Measurements from ENCODE around the gene FOXM1. TPM values are rescaled to one million over a fixed set of nuclear protein-coding genes. Genes with fewer than 3 reads are reported as not detected.
A peak's percentile ranks its signal among the peaks of the same experiment; 100 is the strongest.

The FOXM1 gene
- total RNA-seq, 6 experiments from 2014 or later = 41.9 to 96.4 (median 89.6) TPM

DNA sequence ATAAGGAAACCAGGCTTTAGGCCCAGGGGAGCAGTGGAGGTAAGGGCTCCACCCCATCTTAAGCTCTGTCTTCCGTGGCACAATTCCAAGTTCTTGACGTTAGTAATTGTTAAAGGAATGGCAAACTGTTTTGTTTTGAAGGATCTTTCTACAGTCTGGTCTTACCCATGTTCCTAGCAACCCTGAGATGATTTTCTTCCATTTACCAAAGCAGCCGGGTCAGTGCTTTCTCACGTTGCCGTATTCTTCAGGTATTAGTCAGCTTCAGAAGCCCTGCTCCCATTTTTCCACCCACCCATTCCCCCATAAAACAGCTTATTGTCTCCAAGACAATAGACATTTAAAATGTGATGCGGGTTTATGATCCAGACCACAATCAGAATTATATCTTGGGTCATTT lies 52.4 kb downstream of the FOXM1 start:
- H3K4me3 Mint-ChIP-seq = no peak overlapping the region
- no peak for DNase-seq
- peaks cover 25% of the 10 kb centered on the region; the same call in 1 of the 2 replicates for H3K36me3 Mint-ChIP-seq (ENCODE audit: low read depth)
- no peaks in the 10 kb centered on the region for H3K4me1 Mint-ChIP-seq (ENCODE audit: low read depth)
- no peak overlapping the region for H3K27ac Mint-ChIP-seq
- peaks cover 1% of the 10 kb centered on the region for H3K27me3 Mint-ChIP-seq (ENCODE audit: insufficient read depth)
- TF ChIP-seq, protein P1, sequence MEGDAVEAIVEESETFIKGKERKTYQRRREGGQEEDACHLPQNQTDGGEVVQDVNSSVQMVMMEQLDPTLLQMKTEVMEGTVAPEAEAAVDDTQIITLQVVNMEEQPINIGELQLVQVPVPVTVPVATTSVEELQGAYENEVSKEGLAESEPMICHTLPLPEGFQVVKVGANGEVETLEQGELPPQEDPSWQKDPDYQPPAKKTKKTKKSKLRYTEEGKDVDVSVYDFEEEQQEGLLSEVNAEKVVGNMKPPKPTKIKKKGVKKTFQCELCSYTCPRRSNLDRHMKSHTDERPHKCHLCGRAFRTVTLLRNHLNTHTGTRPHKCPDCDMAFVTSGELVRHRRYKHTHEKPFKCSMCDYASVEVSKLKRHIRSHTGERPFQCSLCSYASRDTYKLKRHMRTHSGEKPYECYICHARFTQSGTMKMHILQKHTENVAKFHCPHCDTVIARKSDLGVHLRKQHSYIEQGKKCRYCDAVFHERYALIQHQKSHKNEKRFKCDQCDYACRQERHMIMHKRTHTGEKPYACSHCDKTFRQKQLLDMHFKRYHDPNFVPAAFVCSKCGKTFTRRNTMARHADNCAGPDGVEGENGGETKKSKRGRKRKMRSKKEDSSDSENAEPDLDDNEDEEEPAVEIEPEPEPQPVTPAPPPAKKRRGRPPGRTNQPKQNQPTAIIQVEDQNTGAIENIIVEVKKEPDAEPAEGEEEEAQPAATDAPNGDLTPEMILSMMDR (IDR thresholded peaks at IDR 0.05) = no peak
- H3K9me3 Mint-ChIP-seq = no peaks in the 10 kb centered on the region

DNA sequence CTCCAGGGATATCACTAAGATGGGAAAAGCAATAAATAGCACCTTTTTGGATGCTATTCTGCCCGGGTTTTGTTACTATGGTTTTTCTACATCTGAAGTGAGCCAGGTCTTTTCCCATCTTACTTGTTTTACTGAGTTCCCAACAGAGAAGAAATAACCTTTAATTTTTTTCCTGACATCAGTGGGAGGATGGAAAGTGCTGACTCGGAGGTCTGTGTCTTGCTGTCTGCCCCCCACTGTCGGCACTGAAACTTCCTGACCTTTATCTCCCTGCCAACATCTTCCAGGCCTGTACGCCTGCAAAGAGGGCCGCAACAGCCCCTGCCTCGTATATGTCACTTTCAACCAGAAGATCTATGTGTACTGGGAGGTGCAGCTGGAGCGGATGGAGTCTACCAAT lies 53.5 kb downstream of the FOXM1 start:
- no peak for DNase-seq
- no peak overlapping the region for H3K4me3 Mint-ChIP-seq
- H3K9me3 Mint-ChIP-seq = no peaks in the 10 kb centered on the region
- H3K36me3 Mint-ChIP-seq (ENCODE audit: low read depth) = peaks cover 25% of the 10 kb centered on the region; the same call in 1 of the 2 replicates
- H3K4me1 Mint-ChIP-seq (ENCODE audit: low read depth) = no peaks in the 10 kb centered on the region
- H3K27me3 Mint-ChIP-seq (ENCODE audit: insufficient read depth) = peaks cover 1% of the 10 kb centered on the region
- TF ChIP-seq, protein P1 (IDR thresholded peaks at IDR 0.05) = no peak
- H3K27ac Mint-ChIP-seq = no peak overlapping the region

DNA sequence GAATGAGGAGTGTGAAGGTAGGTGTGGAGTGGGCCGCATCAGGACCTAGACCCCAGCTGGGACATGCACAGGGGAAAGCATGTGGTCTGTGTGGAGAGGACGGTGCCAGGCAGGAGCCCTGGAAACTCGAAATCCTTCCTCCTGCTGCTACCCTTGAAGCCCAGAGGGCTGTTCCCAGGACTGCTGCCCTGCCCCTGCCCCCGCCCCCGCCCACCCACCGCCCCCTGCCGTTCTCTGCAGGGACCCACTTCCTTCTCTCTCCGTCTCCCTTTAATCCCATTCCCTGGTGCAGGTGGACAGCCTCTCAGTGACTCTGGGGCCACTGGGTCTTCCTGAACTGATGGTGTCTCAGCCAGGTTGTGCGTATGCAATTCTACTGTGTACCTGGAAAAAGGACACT lies 56.5 kb downstream of the FOXM1 start:
- peaks cover 1% of the 10 kb centered on the region for H3K27me3 Mint-ChIP-seq (ENCODE audit: insufficient read depth)
- no peaks in the 10 kb centered on the region for H3K9me3 Mint-ChIP-seq
- H3K4me1 Mint-ChIP-seq (ENCODE audit: low read depth) = peaks cover under 1% of the 10 kb centered on the region; the same call in 1 of the 2 replicates
- H3K36me3 Mint-ChIP-seq (ENCODE audit: low read depth) = peaks cover 27% of the 10 kb centered on the region; the same call in 1 of the 2 replicates
- no peak overlapping the region for H3K4me3 Mint-ChIP-seq
- no peak for DNase-seq
- no peak overlapping the region for H3K27ac Mint-ChIP-seq
- TF ChIP-seq, protein P1 (IDR thresholded peaks at IDR 0.05) = no peak

DNA sequence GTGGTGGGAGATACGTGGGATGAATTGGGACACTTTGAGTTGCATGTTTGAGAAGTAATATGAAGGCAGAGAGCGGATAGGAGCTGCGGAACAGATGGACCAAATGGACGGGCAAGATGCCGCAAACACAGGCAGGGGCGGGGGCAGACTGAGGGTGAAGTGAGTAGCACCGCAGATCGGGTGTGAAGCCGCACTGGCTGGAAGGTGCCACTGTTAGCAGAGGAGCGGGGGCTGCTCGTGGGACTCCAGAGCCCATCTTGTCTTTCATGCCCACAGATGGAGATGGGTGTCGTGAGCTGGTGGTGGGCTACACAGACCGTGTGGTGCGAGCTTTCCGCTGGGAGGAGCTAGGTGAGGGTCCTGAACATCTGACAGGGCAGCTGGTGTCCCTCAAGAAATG lies 57.2 kb downstream of the FOXM1 start:
- DNase-seq = no peak
- Mint-ChIP-seq H3K36me3 (ENCODE audit: low read depth) (peaks cover 21% of the 10 kb centered on the region; the same call in 1 of the 2 replicates), H3K9me3 (no peaks in the 10 kb centered on the region), H3K27ac (no peak overlapping the region), H3K4me3 (no peak overlapping the region), H3K4me1 (ENCODE audit: low read depth) (peaks cover 5% of the 10 kb centered on the region; the same call in 1 of the 2 replicates), H3K27me3 (ENCODE audit: insufficient read depth) (peaks cover 1% of the 10 kb centered on the region)
- TF ChIP-seq, protein P1 (IDR thresholded peaks at IDR 0.05) = no peak

DNA sequence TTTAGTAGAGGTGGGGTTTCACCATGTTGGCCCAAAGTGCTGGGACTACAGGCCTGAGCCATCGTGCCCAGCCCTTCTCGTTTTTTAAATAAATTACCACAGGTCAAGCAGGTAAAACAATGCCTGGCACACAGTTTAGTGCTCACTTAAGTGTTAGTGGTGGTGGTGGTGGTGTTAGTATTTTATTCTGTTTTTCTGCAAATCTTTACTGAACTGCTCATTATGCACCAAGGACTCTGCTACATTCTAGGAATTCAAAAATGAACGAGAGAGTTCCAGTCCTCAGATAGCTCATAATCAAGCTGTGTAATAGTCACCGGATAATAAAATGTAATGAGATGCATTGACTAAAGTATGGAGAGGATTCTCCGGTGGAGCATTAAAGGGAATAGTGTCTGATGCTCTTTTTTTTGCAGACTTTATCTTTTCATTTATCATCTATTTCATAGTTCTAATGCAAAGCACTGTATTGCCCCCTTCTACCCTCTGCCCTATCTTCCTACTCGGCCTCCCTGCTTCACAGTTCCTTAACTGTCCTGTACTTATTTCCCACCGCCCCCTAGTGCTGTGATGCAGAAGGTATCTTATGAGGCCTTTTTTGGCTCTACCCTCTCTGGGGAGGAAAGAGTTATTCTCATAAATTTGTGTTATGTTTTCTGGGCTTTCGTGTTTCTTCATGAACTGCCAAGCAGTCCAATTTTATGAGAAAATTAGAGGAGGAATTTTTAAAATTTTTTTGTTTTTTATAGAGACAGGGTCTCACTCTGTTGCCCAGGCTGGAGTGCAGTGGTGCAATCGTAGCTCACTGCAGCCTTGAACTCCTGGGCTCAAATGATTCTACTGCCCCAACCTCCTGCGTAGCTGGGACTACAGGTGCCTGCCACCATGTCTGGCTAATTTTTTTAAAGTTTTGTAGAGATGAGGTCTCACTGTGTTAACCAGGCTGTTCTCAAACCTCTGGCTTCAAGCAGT lies 63.5 kb downstream of the FOXM1 start:
- Mint-ChIP-seq H3K36me3 (ENCODE audit: low read depth) (0 out of 2 replicates have a peak, but pooled peaks cover 6% of the 10 kb centered on the region), H3K4me3 (peak overlapping the region; percentile 98), H3K9me3 (no peaks in the 10 kb centered on the region), H3K4me1 (ENCODE audit: low read depth) (peaks cover 22% of the 10 kb centered on the region), H3K27ac (peak overlapping the region; percentile 98), H3K27me3 (ENCODE audit: insufficient read depth) (peaks cover 2% of the 10 kb centered on the region; the same call in 1 of the 2 replicates)
- peak; percentile 66 for DNase-seq
- TF ChIP-seq, protein P1 (IDR thresholded peaks at IDR 0.05) = peak; percentile 84

All from HFFc6 (cell line).